ENCODE data around the gene CSMD2.
"Not testable (repeated sequence)": the region's sequence is repeated elsewhere in the genome, so short reads cannot be mapped to it uniquely, and the experiment has no call there.

The CSMD2 gene

DNA sequence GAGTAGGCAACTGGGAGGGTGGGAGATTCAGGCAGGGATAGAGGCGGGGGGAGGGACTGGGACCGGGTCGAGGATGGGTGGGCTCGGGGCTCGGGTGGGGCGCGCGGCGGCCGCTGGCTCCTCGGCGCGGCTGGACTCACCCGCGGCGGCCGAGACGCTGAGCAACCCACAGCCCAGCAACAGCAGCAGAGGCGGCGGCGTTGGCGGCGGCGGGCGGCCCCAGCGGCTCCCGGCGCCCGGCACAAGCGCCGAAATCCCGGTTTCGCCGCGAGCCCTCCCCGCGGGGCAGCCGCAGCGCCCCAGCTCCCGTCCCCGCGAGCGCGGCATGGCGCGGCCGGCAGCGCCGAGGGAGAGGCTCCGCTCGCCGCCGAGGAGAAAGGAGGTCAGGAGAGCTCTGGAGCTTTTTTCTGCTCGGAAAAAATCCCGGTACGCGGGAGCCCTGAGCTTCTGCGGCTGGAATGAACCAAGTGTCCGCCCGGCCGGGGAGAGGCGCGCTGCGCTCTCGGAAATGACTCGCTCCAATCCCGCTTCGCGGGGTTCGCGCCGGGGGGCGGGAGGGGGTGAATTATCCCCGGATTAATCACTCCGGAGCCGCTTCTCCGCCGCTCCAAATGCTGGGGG, at the start of gene CSMD2:
Gene CSMD2, minus strand, starts transcription at position 460 of the 621 bp plus-strand sequence. Its CDS starts 133 bp downstream, at position 327.
- DNase-seq: peak; percentile 55 to 82 (median 73)

DNA sequence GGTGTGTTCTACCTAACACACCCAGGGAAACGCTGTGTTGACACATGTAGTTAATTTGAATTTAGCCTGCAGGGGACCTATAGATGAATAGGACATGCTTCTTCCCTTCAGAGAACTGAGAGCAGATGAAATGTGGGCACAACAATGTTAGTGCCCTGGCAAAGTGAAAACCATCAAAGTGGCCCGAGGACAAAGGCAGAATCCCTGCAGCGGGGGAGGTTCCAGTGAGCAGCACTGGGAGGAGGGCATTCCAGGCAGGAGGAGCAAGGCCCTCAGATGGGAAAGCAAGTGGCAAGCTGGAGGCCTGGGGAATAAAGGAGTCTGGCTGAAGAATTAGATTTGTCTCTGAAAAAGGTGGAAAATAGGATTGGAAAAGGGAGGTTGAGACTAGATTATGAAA, 48.9 kb upstream of the CSMD2 start:
- DNase-seq: peak in 2 of 3 experiments; percentile 30 to 65

DNA sequence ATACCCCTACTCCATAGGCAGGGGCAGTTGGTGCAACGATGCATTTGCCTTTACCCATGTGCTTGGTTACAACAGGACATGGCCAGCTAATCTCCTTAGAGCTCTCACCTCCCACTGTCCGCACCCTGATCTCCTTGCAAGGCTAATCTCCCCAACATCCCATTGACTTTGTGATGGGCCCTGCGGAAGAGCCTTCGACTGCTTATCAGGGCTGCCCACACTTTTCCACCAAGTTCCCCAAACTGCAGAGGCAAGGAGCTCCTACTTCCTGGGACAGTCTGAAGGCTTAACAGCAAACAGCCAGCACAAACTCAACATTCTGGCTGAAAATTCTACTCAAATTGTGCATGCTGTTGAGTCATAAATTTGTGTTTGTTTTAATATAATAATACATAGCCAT, 47.6 kb upstream of the CSMD2 start:
- DNase-seq: no peak

DNA sequence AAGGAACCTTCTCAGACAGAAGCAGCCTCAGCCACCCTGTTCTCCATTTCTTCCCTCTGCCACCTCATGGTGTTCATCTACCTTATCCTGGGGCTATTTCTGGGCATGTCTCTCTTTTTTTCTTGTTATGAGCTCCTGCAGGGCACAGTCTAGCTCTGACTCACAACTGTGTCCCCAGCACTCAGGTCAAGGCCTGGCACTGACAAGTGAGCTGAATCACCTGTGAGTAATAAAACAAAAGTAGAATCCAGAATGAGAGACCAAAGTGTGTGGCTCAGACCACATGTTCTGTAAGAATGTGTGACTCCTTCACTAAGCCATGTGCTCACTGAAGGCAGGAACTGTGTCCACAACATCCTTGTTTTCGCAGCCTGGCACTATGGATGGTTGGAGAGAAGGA, 34.9 kb upstream of the CSMD2 start:
- no peak for DNase-seq

DNA sequence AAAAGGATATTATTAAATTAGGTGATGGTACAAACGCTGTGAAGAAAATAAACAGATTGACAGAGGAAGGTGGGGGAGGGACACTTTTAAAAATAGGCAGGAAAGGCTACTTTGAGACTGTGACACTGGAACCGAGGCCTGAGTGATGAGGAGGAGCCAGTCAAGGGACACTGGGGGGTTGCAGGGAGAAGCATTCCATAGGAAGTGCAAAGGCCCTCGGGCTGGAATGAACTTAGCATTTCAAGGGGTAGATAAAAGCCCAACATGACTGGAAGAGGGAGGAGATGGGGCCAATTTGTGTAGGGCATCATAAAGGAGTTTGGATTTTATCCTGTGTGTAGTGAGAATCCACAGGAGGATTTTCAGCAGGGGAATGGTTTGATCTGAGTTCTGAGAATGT, 27.6 kb upstream of the CSMD2 start:
- no peak for DNase-seq

DNA sequence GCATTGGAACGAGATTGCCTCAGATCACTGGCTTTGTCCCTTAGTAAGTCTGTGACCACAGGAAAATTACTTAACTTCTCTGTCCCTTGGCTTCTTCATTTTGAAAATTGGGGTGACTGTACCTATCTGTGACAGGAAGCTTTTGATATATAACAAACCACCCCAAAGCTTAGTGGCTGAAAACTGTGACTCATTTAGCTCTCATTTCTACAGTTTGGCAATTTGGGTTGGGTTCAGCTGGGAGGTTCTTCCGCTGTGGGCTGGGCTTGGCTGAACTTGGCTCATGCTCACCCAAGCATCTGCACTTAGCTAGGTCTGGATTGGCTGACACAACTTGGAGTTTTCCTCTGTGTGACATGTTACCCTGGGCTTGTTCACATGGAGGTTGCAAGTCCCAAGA, 25.7 kb upstream of the CSMD2 start:
- no peak for DNase-seq

DNA sequence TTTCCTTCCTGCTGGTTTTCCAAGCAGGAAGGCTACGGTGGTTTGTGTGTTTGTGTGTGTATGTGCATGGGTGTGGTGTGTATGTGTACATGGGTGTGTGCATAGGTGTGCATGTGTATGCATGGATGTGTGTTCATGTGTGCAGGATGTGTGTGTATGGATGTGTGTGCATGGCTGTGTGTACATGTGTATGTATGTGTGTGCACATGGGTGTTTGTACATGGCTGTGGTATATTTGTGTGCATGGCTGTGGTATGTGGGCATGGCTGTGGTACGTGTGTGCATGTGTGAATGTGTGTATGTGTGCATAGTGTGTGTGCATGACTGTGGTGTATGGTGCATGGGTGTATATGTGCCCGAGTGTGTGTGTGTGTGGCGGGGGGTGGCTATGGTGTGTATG, 24.0 kb upstream of the CSMD2 start:
- no peak for DNase-seq

DNA sequence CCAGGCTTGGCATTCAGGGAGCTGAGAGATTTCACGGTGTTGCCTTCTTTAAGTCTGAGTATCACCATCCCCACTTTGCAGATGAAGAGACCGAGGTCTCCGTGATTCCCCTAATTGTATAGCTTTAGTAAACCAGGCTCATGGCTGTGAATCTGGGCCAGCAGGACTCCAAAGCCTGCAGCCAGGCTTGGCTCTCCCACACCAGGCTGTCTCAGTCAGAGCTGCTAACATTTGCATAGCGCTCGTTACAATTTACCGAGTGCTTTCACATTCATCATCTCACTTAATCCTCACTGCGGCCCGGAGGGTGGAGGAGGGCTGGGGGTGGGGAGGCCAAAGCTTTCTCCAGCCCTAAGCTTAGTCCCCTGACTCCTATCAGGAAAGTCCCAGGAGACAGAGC, 23.4 kb upstream of the CSMD2 start:
- no peak for DNase-seq

DNA sequence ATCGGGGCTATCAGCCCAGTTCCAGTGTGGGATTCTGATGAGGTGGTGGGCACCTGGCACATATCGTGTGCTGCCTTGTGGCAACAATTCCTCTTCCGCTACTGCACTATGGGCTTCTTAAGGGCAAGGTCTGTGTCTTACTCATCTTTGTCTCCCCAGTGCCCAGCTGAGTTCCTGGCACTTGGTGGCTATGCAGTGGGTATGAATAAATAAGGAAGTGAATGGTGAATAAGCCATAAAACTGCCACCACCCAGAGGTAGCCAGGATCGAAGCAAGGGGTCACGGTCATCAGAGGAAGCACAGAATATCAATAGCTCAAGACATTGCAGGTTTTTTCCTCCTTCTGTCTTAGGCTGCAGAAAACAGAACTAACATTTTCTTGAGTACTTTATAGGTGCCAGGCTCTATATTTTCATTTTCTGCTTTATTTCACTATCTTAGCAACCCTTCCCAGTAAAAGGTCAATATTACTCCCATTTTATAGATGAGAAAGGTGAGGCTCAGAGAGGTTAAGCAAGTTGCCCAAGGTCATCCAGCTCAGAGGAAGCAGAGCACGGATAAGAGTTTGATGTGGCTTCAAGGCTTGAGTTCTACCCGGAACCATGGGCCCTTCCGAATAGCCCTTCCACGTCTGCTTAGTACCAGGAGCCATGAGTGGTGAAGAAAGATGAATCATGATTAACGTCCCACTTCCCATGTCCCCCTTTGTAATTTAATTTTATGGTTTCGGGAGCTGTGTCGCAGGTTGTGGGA, 21.9 kb upstream of the CSMD2 start:
- no peak for DNase-seq

DNA sequence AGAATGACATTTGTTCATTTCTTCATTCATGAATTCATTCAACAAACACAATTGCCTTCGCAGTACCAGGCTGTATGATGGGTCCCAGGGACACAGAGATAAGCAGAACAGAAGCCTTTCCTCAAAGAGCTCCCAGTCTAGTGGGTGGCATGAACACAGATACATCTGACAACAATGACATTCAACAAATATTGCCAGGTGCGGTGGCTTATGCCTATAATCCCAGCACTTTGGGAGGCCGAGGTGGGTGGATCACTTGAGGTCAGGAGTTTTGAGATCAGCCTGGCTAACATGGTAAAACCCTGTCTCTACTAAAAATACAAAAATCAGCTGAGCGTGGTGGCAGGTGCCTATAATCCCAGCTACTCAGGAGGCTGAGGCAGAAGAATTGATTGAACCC, 18.4 kb upstream of the CSMD2 start:
- DNase-seq: not testable (repeated sequence)

DNA sequence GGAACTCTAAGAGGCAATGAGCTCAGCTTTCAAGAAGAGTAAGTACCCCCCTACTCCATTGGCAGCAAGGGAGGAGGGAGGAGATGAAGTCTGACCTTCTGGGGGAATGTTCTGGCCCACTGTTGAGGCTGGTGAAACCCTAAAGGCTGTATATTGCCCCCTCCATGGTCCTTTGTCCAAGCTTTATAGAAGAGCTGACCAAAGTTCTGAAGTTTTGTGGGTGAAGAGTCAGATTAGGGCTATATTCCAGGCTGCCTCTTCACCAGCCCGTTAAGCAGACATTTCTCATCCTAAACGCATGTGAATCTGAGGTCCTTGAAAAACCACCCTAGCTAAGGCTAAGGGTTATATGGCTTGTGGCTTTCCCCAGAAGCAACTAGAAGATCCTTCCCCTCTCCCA, 13.0 kb upstream of the CSMD2 start:
- DNase-seq: no peak

DNA sequence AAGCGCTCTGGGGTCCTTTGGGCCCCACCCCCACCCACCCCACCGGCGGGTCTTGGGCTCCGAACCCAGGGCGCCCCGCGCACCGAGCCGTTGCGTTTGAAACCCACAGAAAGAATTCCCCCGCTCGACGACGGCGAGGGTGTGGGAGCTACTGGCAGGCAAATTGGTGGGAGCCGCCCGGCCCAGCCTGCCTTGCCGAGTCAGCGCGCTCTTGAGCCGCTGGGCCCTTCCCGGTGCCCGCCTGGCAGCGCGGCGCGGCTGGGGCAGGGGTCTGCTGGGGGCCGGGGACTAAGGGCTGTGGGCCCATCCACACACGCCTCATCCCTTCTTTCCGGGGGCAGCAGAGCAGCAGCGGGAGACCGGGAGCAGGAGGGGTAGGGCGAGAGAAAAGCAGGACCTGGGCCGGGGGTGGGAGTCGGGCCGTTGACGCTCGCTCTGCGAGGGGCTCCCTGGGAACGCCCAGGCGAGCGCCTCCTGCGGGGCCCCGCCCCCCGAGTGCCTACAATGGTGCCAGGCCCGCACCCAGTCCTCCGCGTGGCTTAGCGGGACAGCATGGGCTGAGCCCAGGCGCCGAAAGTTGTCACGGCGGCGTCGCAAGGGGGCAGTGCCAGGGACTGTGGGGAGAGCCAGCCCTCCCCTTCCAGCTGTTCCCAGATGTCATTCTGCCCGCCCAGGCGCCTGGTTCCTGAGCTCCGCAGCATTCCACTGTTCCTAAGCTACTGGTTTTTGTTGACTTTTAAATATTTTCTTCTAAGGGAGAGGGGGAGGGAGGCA, 12.0 kb upstream of the CSMD2 start, which contains the start of gene C1orf94:
Gene C1orf94, plus strand, starts transcription at position 78 of the 774 bp plus-strand sequence. CDS start 883 bp downstream, outside the sequence.
- DNase-seq: no peak

DNA sequence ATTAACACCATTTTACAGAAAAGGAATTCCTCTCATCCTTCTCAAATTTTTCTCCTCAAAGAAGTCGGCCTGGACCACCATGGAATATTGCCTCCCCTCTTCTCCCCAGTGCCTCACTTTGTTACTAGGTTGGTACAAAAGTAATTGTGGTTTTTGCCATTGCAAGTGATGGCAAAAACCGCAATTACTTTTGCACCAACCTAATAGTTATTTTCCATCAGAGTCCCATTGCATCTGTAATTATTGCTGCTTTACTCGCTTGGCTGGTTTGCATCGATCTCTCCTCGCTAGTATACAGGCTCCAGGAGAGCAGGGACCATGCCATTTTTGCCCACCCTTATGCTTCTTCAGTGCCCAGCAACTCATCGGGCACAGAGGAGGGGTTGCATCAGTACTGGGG, 10.7 kb upstream of the CSMD2 start:
- DNase-seq: no peak

DNA sequence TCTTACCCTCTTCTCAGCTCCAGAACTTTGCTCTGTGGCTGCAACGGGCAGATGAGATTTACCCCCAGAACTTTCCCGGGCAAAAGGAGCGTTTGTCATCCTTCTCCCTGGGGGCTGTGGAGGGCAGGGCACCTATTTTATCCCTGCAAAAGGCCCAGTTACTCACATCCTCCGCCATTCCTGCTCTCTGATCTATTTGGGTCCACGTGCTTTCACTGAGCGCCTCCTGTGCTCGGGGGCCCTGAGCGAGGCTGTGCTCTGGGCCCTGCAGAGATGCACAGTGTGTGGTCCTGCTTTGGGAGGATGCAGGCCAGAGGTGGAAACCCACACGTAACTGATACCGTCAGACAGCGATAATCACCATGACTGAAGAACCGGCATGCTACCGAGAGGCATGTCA, 2.4 kb upstream of the CSMD2 start:
- DNase-seq: no peak

DNA sequence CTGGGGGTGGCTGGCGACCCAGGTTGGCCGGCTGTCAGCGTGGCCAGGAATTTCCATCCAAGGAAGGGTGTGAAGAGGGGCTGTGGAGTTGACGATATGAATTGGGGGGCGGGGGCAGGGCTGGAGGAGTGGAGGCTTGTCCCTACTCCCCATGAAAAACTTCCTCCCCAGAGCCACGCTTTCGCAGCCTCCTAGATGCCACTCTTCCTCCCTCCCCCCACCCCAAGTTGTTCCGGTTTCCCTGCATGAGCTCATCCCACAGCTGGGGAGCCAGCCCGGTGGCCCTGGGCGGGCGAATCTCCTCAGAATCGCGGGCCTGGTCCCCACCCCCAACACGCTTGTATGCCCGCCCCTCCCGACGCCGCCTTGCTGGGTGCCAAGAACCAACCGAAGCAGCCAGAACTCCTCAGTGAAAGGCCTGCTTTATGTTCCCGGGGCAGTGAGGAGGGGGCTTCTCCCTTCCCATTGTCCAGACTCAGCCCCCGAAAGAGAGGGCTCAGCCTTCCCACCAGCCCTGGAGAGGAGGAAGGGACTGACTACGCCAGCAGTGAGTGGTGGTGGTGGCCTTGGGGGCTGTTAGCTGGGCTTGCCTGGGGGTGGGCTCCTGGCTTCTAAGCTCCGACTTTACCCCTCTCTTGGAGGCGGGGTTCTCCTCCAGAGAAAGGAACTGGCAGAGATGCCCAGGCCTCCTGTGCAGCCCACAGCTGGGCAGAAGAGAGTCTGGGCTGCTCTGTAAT, 1.8 kb upstream of the CSMD2 start:
- DNase-seq: no peak

DNA sequence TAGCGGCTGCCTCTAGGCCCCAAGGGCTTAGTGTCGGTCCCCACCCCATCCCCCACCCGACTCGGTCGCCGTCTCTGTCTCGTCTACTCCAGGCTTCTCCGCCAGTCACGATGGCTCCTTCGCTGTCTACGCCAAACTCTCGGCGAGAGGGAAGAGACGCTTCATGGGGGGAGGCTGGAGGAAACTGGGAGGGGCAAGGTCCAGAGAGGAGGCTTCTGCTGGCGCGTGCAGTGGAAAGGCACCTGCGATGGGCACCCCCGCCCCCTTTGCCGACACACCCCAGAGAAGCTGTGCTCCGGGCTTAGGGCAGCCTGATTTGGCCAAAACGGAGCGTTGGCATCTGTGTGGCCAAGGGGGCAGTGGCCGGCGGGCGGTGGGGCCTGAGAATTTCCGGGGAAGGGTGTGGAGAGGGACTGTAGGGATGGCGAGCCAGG, 1.2 kb upstream of the CSMD2 start:
- no peak for DNase-seq

DNA sequence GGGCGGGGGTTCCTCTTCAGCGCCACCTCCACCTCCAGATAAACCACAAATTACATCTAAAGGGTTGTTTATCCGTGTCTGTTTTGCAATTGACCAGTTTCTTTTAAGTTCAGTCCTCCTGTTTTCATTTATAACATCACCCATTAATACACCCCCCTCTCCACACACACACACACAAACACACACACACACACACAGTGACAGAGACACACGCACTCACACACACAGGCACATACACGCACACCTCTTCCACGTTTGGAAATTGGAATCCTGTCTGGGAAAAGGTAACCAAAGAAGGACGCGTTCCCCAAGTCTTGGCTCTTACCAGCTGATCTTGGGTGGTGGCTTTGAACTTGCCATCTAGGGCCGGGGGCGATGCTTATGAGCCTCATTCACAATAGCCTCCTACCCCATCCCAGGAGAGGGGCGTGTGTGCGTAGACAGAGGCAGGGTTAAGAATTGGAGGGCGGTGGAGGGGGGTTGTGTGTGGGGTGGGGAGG, 442 bp upstream of the CSMD2 start:
- peak in 1 of 3 experiments; percentile 70 for DNase-seq

DNA sequence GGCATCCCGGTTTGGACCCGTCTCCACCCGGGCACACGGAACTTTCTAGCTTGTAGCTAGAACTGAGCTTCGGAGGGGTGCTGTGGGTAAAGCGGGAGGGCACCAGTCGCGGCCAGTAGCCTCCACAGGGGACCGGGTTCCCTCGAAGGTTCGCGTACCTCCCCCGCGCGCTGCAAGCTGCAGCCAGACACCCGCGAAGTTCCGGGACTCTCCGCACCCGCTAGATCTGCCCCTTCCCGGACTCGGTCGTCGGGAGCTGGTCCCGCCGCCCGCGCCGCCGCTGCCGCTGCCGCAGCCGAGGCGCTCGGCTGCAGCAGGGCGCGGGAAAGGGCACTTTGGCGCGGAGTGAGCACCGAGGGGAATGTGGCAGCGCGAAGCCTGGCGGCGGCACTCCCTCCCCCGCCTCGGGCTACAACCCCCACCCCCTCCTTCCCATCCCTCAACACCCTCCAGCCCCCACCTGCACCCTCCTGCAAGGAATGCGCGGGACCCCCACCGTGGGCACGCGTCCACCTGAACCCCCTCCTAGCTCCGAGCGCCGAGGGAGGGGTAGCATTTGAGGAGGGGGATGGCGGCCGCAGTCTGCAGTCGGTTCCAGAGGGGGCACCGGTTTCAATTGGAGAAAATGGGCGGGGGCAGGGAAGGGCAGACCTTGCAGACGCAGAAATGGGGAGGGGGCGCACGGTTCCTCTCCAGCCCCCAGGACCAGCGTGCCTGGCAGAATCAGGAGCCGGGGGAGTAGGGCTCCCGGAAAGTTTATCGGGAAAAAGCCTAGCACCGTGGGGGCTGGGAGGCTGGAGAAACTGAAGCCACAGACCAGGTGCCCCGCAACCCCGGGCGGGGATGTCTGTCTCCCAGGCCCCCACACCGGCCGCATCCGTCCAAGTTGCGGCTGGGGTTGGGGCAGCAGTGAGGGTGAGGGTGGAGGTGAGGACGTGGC, 968 bp downstream of the CSMD2 start:
- DNase-seq: peak; percentile 24 to 69 (median 62)

DNA sequence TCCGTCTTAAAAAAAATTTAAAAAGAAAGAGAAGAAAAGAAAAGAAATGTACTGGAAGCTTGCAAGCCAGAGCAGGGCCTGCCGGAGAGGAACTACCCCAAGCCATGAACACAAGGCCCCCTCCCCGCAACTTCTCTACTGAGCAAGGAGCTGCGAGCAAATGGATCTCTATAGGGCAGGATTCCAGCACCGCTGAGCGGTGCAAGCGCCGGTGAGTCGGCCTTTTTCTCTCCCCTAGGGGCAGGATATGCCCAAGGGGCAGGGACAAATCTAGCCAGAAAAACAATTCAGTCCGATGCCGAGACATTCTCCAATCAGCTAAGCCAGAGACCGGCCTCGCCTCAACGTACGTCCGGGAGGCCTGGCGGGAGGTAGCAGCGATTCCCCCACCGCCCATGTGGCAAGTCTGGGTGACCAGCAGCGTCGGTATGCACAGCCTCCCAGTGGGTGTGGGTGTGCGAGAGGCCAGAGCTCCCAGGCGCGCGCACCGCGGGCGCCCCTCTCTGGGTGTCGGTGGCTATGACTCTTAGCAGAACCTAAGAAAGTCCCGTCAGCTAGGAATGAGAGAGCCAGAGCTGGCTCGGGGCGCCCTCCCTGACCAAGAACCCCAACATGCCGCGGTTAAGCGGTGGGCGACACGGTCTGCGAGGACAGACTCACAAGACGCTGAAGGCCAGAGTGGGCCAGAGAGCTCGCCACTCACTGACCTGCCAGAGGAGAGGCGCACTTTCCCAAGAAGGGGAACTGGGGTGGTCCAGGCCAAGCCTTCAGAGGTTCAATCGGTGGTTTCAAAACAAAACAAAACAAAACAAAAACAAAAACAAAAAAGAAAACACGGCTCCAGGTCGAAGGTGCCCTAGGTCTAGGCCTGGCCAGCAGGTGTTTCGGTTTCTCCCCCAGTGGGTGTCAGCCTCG, 1.9 kb downstream of the CSMD2 start:
- peak; percentile 73 to 84 (median 76) for DNase-seq

DNA sequence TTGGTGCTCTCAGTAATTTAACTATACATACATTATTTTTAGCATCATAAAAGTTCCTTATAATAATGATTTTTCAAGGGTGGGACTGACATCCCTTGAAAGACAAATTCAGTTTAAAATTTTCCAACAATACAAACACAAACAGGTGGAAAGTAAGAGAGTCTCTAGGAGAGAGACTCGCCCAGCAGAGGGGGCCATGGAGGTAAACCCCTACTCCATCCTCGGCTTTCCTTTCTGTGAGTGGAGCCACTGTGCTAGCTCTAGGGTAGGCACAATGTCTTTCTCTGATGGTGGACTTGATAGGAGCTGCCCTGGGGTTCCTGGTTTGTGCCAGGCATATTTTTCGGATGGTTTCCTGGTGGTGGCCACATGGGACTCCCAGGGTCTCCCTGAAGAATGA, 8.3 kb downstream of the CSMD2 start:
- peak in 1 of 3 experiments; percentile 39 for DNase-seq

Measured in NCI-H1417 (cell line).